Chondrocyte (in vitro differentiated cells): ENCODE results near the gene AGTR1. TPM values are rescaled to one million over a fixed set of nuclear protein-coding genes. Genes with fewer than 3 reads are reported as not detected.

Experiments used
- DNase-seq: peaks from one replicate; pipeline ENCODE4 v3.0.0; 2021; ENCODE audit warnings: mixed read lengths, low spot score
- H3K27ac Mint-ChIP-seq: one replicate; pipeline ENCODE4 v1.8.0; 2021; ENCODE audit warnings: mild to moderate bottlenecking, moderate library complexity, mixed read lengths; ENCODE audit not compliant: unreplicated experiment
- H3K27me3 Mint-ChIP-seq: 2 replicates; pipeline ENCODE4 v1.8.0; 2021; ENCODE audit warnings: low read depth, mixed read lengths
- H3K36me3 Mint-ChIP-seq: 2 replicates; pipeline ENCODE4 v1.8.0; 2021; ENCODE audit warnings: low read depth, mixed read lengths
- H3K4me1 Mint-ChIP-seq: 2 replicates; pipeline ENCODE4 v1.8.0; 2021; ENCODE audit warnings: low read depth, mild to moderate bottlenecking, mixed read lengths
- H3K4me3 Mint-ChIP-seq: one replicate; pipeline ENCODE4 v1.8.0; 2021; ENCODE audit warnings: mild to moderate bottlenecking, moderate library complexity, mixed read lengths; ENCODE audit not compliant: unreplicated experiment
- H3K9me3 Mint-ChIP-seq: 2 replicates; pipeline ENCODE4 v1.8.0; 2021; ENCODE audit warnings: low read depth, mixed read lengths
- CTCF ChIP-seq: fragments of 200-600 bp; sonication (generic); IDR thresholded peaks from 2 replicates; pipeline ENCODE4 v1.5.0; 2021; ENCODE audit warnings: antibody characterized with exemption, mild to moderate bottlenecking, moderate library complexity
- total RNA-seq: library from RNA; stranded (reverse); gene quantifications from 3 replicates; pipeline ENCODE4 v1.2.1, GENCODE V29; 2021

The AGTR1 gene
- total RNA-seq, 1 donor from 2014 or later = 2.2 TPM

- TF ChIP-seq CTCF = no peak
- H3K27ac Mint-ChIP-seq = no peak overlapping the region
Measured at GRCh38 chr3:148659512-148659911, 38.2 kb upstream of the AGTR1 start.

DNA sequence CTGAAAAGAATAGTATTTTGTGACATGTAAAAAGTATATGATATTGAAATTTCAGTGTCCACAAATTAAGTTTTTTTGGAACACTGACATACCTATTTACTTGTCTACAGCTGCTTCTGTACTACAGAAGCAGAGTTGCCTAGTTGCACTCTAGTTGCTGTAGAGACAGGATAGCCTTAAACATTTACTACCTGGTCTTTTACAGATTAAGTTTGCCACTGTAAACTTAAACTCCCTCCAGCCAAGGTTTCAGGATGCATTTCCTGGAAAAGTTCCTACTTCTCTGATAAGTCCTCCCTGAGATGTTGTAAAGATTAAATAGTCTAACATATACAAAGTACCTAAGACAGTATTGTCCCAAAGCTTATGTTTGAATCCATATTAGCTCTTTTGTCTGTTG is 17.4 kb upstream of the AGTR1 start:
- no peaks in the 10 kb centered on the region for H3K9me3 Mint-ChIP-seq
- no peak for TF ChIP-seq CTCF
- H3K36me3 Mint-ChIP-seq = no peaks in the 10 kb centered on the region
- DNase-seq = no peak
- H3K4me3 Mint-ChIP-seq = no peak overlapping the region
- H3K27me3 Mint-ChIP-seq = no peaks in the 10 kb centered on the region
- no peaks in the 10 kb centered on the region for H3K4me1 Mint-ChIP-seq
- H3K27ac Mint-ChIP-seq = no peak overlapping the region

More at GRCh38 chr3:148659512-148659911, 38.2 kb upstream of the AGTR1 start:
- no peaks in the 10 kb centered on the region for H3K36me3 Mint-ChIP-seq
- H3K27me3 Mint-ChIP-seq = no peaks in the 10 kb centered on the region
- no peak for DNase-seq
- no peak overlapping the region for H3K4me3 Mint-ChIP-seq
- H3K9me3 Mint-ChIP-seq = peaks cover 2% of the 10 kb centered on the region
- H3K4me1 Mint-ChIP-seq = peaks cover 3% of the 10 kb centered on the region

DNA sequence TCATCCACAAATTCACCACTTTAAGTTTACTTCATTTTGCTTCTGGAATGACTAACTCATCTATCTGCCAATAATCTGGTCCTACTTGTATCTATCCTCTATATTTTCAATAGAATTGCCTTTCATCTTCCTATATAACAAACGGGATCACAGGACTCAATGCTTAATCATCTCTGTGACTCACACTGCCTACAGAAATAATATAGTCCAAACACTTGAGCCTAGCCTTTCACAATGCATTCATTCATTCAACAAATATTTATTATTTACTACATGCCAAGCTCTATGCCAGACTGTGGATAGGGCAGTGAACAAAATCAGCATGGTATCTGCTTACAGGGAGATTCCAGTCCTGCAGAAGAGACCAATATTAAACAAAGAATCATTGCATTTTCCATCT is 16.6 kb upstream of the AGTR1 start:
- H3K27ac Mint-ChIP-seq = no peak overlapping the region
- no peak overlapping the region for H3K4me3 Mint-ChIP-seq
- H3K9me3 Mint-ChIP-seq = no peaks in the 10 kb centered on the region
- DNase-seq = no peak
- no peaks in the 10 kb centered on the region for H3K36me3 Mint-ChIP-seq
- H3K4me1 Mint-ChIP-seq = no peaks in the 10 kb centered on the region
- H3K27me3 Mint-ChIP-seq = no peaks in the 10 kb centered on the region
- TF ChIP-seq CTCF = no peak

DNA sequence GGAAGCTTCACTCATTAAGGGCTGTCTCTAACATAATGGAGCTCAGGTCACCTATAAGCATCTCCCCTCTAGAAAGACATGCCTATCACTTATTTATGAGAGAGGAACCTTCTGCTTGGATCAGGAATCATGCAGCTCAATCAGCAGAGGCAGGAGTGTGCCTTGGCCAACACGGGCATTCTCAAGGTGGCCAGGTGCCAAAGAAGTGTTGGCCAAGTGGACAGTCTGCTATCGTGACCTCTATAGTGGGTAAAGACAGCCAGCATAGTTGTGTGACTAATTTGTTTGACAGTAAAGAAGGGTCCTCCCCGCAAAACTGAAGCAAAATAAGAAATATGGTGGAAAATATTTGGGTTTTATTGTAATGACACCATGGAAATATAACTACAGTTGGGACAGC is 14.7 kb upstream of the AGTR1 start:
- TF ChIP-seq CTCF = no peak
- DNase-seq = no peak
- Mint-ChIP-seq H3K4me1 (no peaks in the 10 kb centered on the region), H3K27me3 (no peaks in the 10 kb centered on the region), H3K27ac (no peak overlapping the region), H3K9me3 (no peaks in the 10 kb centered on the region), H3K36me3 (no peaks in the 10 kb centered on the region), H3K4me3 (no peak overlapping the region)

DNA sequence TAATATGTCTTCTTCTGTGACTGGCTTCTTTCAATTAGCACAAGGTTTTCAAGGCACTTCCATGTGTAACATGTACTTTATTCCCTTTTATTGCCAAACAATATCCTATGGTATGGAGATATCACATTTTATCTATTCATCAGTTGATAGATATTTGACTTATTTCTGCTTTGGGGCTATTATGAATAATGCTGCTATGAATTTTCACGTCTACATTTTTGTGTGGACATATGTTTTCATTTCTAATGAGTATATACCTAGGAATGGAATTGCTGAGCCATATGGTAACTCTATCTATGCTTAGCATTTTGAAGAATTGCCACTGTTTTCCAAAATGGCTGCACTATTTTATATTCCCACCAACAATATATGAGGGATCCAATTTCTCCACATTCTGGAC is 3.6 kb upstream of the AGTR1 start:
- no peak for TF ChIP-seq CTCF
- no peak overlapping the region for H3K27ac Mint-ChIP-seq
- H3K36me3 Mint-ChIP-seq = no peaks in the 10 kb centered on the region
- no peaks in the 10 kb centered on the region for H3K27me3 Mint-ChIP-seq
- peaks cover 13% of the 10 kb centered on the region for H3K4me1 Mint-ChIP-seq
- no peak overlapping the region for H3K4me3 Mint-ChIP-seq
- no peak for DNase-seq
- peaks cover 4% of the 10 kb centered on the region for H3K9me3 Mint-ChIP-seq
